KOPT-K1 (cell line): ENCODE data around the gene NPIPA1.
"Not testable (repeated sequence)": the region's sequence is repeated elsewhere in the genome, so short reads cannot be mapped to it uniquely, and the experiment has no call there.

Experiments used
- H3K27ac ChIP-seq: fragments of 200-600 bp; sonication (generic); 2 replicates; pipeline ENCODE4 v1.5.1; 2016; ENCODE audit warnings: antibody characterized with exemption, mild to moderate bottlenecking, low read depth, low read length; ENCODE audit not compliant: poor library complexity, severe bottlenecking
- H3K36me3 ChIP-seq: fragments of 200-600 bp; sonication (generic); 2 replicates; pipeline ENCODE4 v1.5.1; 2017; ENCODE audit warnings: antibody characterized with exemption, mild to moderate bottlenecking, low read length, moderate library complexity; ENCODE audit not compliant: insufficient read depth
- H3K9me3 ChIP-seq: fragments of 200-600 bp; sonication (generic); 2 replicates; pipeline ENCODE4 v1.5.1; 2017; ENCODE audit warnings: antibody characterized with exemption, low read length, mild to moderate bottlenecking; ENCODE audit not compliant: insufficient read depth, poor library complexity, severe bottlenecking

The NPIPA1 gene

GRCh38 chr16:14982521-14982920 lies 45.3 kb downstream of the NPIPA1 start:
- not testable (repeated sequence) for H3K36me3 ChIP-seq, H3K9me3 ChIP-seq, H3K27ac ChIP-seq

- H3K36me3 ChIP-seq, H3K27ac ChIP-seq, H3K9me3 ChIP-seq: not testable (repeated sequence)
Observed at GRCh38 chr16:14988092-14988491, 50.8 kb downstream of the NPIPA1 start.

- not testable (repeated sequence) for H3K36me3 ChIP-seq, H3K27ac ChIP-seq
- H3K9me3 ChIP-seq = peaks cover 10% of the 10 kb centered on the region
Observed at GRCh38 chr16:14988661-14989191, 51.5 kb downstream of the NPIPA1 start.

GRCh38 chr16:14989291-14990281 lies 52.3 kb downstream of the NPIPA1 start:
- not testable (repeated sequence) for H3K27ac ChIP-seq, H3K36me3 ChIP-seq
- H3K9me3 ChIP-seq = peaks cover 10% of the 10 kb centered on the region

- H3K9me3 ChIP-seq = peaks cover 10% of the 10 kb centered on the region
- not testable (repeated sequence) for H3K36me3 ChIP-seq, H3K27ac ChIP-seq
Observed at GRCh38 chr16:14993277-14994151, 56.3 kb downstream of the NPIPA1 start.

GRCh38 chr16:14996702-14997101 lies 59.5 kb downstream of the NPIPA1 start:
- H3K27ac ChIP-seq, H3K36me3 ChIP-seq: not testable (repeated sequence)
- H3K9me3 ChIP-seq = peaks cover 10% of the 10 kb centered on the region

- not testable (repeated sequence) for H3K36me3 ChIP-seq, H3K9me3 ChIP-seq, H3K27ac ChIP-seq
Observed at GRCh38 chr16:14998300-14998699, 61.1 kb downstream of the NPIPA1 start.

GRCh38 chr16:14999845-15000244 lies 62.6 kb downstream of the NPIPA1 start:
- H3K27ac ChIP-seq, H3K36me3 ChIP-seq, H3K9me3 ChIP-seq: not testable (repeated sequence)
